GM18508 (cell line): ENCODE measurements around the gene ZNF710.

Experiments
- ATAC-seq: cut with Tn5 transposase; IDR thresholded peaks from one replicate; pipeline ENCODE4 v1.9.1; 2021; ENCODE audit warnings: moderate number of reproducible peaks; ENCODE audit not compliant: insufficient read depth, unreplicated experiment

The ZNF710 gene

DNA sequence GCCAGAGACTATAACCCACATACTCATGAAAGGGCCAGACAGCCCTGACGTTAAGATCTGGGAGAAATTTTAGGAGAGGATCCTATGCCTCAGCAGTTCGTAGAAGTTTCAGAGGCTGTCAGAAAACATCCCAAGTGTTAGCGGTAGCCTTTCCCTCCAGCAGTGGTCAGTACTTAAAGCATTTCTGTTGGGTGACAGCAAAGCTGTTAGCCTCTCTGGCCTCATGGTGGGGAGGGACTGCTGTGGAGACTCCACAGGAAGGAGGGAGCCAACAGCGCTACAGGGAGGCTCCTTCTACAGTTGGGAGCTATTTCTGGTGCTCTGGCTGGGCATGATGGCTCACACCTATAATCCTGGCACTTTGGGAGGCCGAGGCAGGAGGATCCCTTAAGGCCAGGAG lies 73.8 kb downstream of the ZNF710 start:
- no peak for ATAC-seq

DNA sequence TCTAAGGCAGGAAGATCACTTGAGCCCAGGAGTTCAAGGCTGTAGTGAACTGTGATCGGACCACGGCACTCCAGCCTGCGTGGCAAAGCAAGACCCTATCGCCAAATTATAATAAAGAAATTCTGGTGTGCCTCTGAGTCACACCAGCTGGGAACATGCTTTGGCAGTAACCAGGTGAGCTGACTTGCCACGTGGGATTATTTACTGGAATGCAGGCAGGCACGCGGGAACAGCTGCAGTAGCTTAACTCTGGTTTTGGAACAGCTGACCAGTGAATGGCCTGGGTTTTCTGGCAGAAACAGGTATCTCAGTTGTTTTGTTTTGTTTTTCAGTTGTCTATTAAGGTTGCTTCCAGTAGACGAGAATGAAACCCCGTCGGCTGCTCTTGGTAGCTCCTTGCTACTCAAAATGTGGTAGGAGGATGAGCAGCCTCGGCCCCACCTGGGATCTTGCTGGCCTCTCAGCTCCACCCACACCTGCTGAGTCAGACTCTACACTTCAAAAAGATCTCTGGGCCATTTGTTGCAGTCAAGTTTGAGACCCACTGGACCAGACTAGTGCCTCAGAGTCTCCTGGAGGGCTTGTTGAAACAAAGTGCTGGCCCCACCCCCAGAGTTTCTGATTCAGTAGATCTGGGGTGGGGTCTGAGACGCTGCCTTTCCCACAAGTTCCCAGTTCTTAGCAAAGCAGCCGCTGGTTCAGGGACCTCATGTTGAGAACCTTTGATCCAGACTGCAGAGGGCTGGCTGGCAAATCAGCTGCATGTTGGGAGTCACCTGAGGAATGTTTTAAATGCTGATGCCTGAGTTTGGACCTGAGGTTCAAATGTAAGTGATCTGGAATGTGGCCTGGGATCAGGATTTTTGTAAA lies 74.5 kb downstream of the ZNF710 start:
- no peak for ATAC-seq

DNA sequence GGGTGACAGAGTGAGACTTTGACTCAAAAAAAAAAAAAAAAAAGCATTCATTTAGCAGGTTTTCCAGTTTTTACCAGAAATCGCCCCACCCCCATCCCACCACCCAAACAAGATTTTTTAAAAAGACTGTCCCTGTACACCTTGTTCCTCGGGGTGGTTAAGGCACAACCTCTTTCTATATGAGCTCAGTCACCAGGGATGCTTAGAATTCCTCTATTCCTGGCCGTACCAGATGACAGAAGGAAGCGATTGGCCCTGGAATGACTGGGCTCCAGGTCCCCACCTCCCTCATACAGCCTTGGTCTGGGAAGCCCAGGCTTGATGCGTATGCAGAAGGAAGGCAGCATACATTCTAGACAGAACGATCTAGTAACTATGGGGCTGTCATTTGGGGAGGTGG lies 75.6 kb downstream of the ZNF710 start:
- no peak for ATAC-seq

DNA sequence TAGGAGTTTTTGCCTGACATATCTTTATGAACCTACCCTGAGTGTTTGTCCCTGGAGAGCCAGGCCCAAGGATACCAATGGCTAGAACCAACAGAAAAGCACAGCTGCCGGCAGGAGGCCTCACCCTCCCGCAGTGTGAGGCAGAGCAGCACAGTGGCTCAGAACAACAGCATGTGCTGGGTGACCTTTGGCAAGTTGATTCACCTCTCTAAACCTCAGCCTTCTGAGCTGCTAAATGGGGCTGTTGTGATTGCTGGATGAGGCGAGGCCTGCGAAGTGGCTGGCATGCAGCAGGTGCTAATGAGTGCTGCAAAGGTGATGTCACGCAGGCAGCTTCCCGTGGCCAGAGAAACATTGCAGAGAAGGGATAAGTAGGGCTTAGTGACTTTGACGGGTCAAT lies 77.8 kb downstream of the ZNF710 start:
- ATAC-seq = no peak

DNA sequence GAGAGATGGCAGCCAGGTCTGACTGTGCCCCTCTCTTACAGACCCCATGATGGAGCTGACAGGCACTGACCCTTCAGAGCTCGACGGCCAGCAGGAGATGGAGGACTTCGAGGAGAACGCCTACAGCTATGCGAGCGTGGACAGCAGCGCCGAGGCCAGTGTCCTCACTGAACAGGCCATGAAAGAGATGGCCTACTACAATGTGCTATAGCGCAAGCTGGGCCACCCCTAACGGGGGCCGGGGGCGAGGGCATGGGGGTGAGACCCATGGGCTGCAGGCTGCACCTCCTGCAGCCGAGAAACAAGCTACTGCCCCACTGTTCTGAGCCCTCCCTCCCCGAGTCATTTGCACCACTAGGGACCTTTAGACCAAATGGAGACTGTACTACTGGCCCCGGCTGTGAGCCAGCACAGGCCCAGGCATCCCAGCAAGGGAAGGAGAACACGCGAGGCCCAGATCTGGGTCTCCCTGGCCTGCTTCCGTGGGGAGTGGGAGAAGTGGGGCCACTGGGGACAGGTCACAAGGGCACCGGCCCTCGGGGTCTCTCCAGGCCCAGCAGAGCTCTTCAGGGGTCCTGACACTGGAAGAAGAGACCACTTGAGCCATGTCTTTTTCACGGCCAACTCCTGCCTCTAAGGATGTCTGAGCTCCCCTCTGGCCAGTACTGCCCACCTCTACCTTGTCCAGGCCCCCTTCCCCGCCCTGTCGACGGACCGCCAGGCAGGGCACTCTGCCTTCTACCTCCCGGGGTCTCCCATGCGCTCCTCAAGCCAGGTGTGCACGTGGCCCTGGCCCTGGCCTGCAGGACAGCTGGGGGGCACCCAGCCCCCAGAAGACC lies 78.7 kb downstream of the ZNF710 start:
- ATAC-seq = no peak

DNA sequence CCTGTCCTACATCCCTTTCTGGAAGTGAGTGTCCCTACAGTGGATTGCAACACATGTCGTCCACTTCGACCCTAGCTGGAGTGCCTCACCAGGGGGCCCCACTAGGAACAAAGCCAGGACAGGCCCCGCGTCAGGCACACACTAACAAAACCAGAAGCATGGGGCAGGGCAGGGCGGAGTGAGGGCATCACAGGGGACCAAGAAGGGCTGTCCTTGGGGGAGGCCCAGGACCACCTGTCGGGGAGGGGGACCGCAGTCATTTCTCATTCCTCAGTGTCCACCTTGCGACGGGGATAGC lies 79.3 kb downstream of the ZNF710 start:
- ATAC-seq = no peak

DNA sequence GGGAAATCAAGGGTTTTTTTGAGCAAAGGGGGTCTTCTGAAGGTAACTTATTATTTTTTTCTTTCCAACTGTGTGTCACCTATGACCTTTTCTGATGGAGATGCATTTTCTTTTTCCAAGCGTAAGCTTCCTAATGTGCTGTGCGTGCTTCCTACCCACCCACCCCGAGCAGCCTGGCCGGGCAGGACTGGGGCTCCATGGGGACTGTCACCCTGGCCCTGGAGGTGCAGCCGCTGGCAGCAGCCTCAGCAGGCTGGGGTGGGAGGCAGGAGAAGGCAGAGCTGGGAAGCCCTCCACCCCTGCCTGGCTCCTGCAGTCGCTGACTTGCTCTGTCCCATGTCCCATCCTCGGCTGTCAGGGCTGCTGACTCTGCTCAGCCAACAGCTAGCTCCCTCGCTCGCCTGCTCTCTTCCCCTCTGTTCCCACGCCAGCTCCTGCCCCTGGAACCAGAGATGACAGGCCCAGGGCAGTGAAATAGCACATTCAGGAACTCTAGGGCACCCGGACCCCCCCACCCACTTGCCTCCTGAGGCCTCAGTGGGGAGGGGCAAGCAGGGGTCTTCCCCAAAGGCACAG lies 79.8 kb downstream of the ZNF710 start:
- ATAC-seq = no peak

DNA sequence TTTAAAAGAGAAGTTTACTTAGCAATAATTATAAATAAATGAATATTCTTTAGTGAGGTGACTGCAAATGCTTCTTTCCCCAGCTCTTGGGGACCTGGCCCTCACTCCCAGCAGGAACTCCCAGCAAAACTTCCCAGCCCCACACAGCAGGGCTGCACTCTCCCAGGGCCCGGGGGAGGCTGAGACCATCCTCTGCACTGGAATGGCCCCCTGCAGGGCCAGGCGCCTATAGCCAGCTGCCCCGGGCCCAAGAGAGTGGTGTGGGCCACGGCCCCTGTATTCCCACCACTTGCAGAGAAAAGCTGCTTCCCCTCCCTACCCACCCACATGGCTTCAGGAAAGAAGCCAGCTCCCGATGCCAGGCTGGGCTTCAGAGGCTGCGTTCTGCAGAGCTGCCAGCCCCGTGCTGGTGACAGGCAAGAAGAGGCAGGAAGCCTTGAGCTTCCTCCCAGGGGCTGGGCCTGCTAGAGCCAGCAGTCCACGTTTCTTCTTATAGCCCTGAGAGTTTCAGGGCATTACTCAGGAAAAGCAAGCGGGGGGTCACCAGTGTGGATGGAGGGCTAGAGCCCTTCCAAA lies 81.1 kb downstream of the ZNF710 start:
- ATAC-seq = no peak

DNA sequence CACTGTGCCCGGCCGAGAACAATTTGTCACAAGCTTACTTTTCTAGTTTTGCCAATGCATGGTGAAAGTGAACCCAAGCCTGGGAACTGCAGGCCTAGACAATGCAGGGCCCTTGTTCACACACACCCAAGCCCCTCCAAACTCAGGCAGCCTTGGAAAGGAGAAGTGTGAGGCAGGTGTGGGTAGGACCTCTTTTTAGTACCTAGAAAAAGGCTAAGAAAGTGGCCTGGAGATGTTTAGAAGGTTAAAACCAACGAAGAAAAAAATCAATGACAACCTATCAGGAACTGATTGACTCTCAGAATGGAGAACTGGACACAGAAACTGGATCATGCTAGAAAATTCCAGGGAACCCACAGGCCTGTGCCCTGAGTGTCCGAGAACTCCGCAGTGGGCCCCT lies 82.3 kb downstream of the ZNF710 start:
- ATAC-seq = no peak

DNA sequence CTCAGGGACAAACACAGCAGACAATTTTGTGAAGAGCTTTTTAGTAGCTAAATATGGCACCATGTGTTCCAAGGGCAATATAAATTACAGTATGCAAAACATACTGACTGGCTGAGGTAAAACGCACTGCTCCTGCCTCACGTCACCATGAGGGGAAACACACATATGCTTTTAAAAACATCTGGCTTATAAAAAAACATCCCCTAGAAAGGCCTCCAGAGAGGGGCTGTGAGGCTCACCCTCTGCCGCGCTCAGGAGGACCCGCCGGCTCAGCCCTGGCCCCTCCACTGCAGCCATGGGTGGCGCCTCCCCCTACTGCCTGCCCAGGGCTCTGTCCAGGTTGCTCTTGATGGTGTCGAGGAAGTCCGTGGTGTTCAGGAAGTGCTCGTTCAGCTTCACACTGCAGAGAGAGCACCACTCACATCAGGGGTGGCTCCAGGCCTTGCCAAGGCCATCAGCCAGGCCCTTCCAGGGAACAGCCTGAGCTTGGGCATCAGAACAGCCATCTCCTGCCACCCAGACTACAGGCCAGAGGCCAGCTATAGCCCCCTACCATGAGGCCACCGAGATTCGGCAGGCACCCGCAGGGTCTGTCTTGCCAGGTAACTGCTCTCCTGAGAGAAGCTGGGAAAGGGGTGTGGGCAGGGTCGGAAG lies 83.0 kb downstream of the ZNF710 start:
- ATAC-seq = no peak

DNA sequence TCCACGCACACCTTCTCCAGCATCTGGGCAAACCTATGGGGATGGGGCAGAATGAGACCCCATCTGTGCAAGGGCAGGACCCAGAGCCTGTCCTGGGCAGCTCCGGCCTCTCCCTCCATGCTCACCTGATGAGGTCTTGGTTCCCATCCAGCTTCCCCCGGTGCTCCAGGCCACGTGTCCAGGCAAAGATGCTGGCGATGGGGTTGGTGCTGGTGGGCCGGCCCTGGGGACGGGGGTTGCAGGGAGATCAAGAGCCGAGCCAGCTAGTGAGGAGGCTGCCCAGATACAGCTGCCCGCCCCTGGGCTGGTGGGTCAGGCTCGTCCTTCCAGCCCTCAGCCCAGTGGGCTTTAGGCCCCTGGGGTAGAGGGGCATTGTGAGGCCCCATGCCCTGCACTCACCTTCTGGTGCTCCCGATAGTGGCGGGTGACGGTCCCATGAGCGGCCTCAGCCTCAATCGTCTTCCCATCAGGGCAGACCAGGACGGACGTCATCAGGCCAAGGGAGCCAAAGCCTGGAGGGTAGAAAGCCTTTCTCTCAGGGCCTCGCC lies 83.8 kb downstream of the ZNF710 start:
- no peak for ATAC-seq

DNA sequence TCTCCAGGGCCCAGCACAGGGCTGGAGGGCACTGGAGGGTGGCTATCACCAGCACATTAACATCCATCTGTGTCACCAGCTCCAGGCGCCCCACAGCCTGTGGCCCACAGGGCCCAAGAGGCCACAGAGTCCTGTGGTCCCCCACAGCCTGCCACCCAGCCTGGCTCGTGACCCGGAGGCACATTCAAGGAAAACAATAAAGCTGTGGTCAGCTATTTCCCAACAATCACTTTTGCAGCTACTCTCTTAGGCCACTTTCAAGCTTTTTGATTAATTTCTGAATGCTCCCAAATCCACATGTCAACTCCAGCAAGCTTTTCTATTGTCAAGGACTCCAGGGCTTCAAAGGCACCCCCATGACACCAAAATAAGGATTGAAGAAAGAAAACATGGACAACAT lies 84.4 kb downstream of the ZNF710 start:
- ATAC-seq = no peak

DNA sequence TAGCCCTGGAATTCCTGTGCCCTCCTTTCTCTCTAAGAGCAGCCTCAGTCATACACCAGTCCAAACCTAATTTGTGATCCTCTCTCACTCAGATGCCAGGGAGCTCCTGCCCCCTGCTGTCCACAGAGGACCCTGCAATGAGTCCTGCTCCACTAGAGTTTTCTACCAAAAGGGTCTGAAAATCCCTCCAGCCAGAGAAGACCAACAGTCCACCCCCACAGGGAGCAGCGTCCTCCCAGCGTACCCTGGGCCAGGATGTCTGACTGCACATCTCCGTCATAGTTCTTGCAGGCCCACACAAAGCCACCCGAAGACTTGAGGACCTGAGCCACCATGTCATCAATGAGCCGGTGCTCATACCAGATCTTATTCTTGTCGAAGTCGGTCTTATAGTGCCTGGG lies 85.7 kb downstream of the ZNF710 start:
- ATAC-seq = no peak

DNA sequence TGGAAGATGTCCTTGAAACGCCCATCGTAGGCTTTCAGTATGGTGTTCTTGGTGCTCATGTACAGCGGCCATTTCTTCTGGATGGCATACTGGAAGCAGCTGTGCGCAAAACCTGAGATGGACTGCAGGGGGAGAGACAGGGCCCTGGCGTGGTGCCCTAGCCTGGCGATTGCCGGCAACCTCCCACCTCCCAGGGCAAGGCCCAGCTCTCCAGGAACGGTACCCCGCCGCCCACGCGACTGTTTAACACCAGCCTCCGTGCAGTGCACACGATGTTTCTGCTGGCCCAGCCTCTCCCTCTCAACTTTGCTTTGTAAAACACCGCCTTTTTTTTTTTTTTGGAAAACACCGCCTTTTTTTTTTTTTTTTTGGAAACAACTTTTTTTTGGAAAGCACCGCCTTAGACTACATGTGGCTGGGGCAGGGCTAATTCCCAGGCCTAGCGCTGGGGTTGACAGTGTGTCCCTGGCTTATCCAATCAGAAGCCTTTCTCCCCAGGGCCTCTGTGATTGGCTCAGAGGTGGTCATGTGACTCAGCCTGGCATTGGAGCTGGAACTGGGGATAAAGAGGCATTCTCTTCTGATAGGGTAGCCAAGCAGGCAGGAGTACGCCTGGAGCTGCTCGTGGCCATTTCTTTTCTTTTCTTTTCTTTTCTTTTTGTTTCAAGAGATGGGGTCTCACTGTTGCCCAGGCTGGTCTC lies 86.5 kb downstream of the ZNF710 start:
- no peak for ATAC-seq

DNA sequence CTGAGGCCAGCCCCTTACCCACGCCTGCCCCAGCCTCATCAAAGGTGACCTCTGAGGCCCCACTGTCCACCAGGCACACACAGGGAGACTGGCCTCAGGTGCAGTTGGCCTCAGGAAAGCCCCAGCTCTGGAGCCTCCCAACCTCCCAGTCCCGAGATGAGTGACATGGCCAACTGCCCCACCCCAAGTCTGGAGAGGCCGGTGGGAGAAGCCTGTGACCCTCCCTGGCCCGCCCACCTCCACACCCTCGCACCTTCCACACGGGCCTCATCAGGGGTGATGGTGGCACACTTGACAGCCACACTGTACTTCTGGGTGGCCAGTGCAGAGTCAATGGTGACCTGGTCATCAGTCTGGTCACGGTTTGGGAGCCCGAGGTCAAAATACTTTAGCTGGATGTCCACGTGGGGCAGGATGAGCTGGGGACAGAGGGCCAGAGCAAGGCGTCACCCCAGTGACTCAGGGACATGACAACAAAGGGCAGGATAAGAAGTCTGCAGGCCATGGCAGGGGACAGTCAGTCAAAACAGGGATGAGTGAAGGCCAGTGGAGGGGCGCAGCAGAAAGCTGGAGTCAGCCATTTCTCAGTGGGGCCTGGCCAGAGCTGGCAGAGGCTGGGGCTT lies 89.2 kb downstream of the ZNF710 start:
- no peak for ATAC-seq

DNA sequence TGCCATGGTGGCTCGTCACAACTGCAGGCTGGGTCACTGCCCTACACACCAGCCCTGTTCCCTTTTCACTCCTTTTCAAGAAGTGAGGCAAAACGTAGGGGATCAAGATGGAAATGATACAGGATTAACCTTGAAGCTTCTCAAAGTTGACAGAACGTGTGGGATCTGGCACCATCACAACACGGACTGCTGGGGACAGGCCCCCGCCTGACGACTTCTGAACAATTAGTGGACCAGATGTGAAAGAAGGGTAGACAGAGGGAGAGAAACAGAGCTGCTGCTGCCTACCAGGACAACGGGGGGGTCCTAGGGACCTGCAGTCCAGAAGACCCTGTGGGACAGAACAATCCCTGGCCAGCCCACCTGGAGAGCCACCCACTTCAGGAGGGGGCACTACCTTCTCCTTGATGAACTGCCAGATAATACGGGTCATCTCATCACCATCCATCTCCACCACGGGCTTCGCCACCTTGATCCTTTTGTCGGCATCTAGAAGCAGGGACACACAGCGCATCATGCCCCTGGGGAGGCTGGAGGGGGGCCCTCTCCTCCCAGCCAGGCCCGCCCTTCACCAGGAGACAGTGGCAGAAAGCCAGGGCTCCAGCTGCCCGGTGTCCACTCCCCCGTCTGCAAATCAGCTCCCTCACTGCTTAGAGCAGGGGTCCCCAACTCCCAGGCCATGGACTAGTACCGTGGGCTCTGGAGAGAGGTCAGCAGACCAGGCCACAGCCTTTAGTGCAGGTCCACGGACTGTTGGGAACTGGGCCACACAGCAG lies 90.2 kb downstream of the ZNF710 start:
- no peak for ATAC-seq

DNA sequence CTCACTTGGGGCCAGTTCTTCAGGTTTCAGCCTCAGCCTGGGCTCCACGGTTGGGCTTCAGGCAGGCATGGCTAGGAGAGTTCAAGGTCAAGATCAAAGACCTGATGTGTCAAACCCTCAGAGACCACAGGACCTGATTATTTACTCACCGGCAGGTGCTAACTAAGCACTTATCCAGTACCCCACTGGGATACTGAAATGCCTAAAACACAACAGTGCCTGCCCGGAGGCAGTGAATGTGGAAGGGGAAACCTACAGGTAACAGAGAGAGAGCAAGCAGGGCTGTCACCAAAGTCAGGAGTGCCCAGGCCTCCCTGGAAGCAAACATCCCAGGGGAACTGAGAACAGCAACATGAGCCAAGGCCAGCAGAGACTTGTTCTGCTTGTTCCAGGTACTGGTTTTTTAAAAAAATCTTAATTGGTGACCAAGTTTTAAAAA lies 94.4 kb downstream of the ZNF710 start:
- no peak for ATAC-seq

DNA sequence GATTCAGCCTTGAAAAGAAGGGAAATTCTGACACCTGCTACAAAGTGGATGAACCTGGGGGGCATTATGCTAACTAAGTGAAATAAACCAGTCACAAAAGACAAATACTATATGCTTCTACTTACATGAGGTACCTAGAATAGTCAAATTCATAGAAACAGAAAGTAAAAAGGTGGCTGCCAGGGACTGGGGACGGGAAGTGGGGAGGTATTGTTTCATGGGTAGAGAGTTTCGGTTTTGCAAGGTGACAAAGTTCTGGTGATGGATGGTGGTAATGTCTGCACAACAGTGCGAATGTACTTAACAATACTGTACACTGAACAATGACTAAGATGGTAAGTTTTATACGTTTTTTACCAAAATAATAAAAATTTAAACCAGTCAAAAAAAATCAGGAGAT lies 96.4 kb downstream of the ZNF710 start:
- peak; percentile 42 for ATAC-seq
